Measurements from ENCODE around the gene CCDC187.

DNA sequence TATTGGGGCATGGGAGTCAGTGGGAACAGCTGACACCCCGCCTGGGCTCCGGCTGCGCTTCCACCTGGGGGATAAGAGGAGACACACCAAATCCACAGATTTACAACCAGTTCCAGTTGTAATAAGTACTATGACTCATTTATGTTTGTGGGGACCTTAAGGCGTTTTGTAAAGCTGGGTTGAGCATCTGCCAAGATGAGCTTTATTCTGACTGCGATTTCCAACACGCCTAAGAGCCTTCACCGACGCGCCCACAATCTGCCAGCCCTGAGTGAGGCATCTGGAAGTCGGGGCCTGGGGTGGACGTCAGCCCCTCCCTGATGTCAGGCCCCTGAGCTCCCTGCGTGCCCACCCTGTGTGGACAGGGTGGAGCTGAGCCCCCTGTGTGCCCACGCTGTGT lies 84.6 kb downstream of the CCDC187 start:
- TF ChIP-seq POLR2A (IDR thresholded peaks at IDR 0.05; ENCODE audit: low read depth, low read length), result no peak
- no peak for TF ChIP-seq POLR2AphosphoS5 (IDR thresholded peaks at IDR 0.05; ENCODE audit: low read depth, low read length)
- no peak for TF ChIP-seq TAF1 (IDR thresholded peaks at IDR 0.05; ENCODE audit: borderline replicate concordance, low read depth, low read length)

All from GM12892 (cell line).